HG02798 (cell line): Measurements from ENCODE around the gene STAG3.

Source experiments
- ATAC-seq: cut with Tn5 transposase; IDR thresholded peaks from one replicate; pipeline ENCODE4 v1.9.1; 2021; ENCODE audit warnings: mild to moderate bottlenecking; ENCODE audit not compliant: unreplicated experiment, poor library complexity

STAG3 gene

GRCh38 chr7:100155553-100156317 is 22.0 kb upstream of the STAG3 start:
- ATAC-seq = no peak

- ATAC-seq = no peak
Observed at GRCh38 chr7:100156331-100157068, 21.2 kb upstream of the STAG3 start.

GRCh38 chr7:100157069-100157333 is 20.7 kb upstream of the STAG3 start:
- ATAC-seq = no peak

- no peak for ATAC-seq
Observed at GRCh38 chr7:100157334-100158228, 20.1 kb upstream of the STAG3 start.

GRCh38 chr7:100158229-100159098 is 19.3 kb upstream of the STAG3 start, which contains the start of gene TRAPPC14:
TRAPPC14 (minus strand) TSS chr7:100158723; CDS start chr7:100158499, 224 bp downstream.
- peak; percentile 90 for ATAC-seq

- ATAC-seq = no peak
Observed at GRCh38 chr7:100159099-100159623, 18.6 kb upstream of the STAG3 start.

- ATAC-seq = no peak
Observed at GRCh38 chr7:100160067-100160466, 17.7 kb upstream of the STAG3 start.

- no peak for ATAC-seq
Observed at GRCh38 chr7:100163006-100163531, 14.6 kb upstream of the STAG3 start.

GRCh38 chr7:100163871-100164270 is 13.8 kb upstream of the STAG3 start:
- ATAC-seq = no peak

GRCh38 chr7:100166317-100166940 is 11.3 kb upstream of the STAG3 start:
- ATAC-seq = no peak

- ATAC-seq = no peak
Observed at GRCh38 chr7:100166970-100167911, 10.5 kb upstream of the STAG3 start.

- ATAC-seq = no peak
Observed at GRCh38 chr7:100167912-100168323, 9.8 kb upstream of the STAG3 start.

GRCh38 chr7:100169147-100169850 is 8.4 kb upstream of the STAG3 start:
- ATAC-seq = no peak

GRCh38 chr7:100170101-100170897 is 7.4 kb upstream of the STAG3 start:
- ATAC-seq = no peak

GRCh38 chr7:100171087-100171681 is 6.5 kb upstream of the STAG3 start:
- no peak for ATAC-seq

GRCh38 chr7:100171840-100172239 is 5.9 kb upstream of the STAG3 start:
- ATAC-seq = no peak
